Endodermal cell (in vitro differentiated cells): ENCODE results near the gene GNAT1. TPM values are rescaled to one million over a fixed set of nuclear protein-coding genes. Genes with fewer than 3 reads are reported as not detected.
"Not testable (repeated sequence)": the region's sequence is repeated elsewhere in the genome, so short reads cannot be mapped to it uniquely, and the experiment has no call there.

Experiments used
- DNase-seq: peaks from one replicate; pipeline ENCODE4 v3.0.0-alpha.2; 2017
- H3K27ac ChIP-seq: 2 replicates; pipeline ENCODE4 v1.5.1; 2013; ENCODE audit warnings: mild to moderate bottlenecking, low read depth, low read length, moderate library complexity
- H3K27me3 ChIP-seq: 2 replicates; pipeline ENCODE4 v1.6.1; 2013; ENCODE audit warnings: mild to moderate bottlenecking, low read length, moderate library complexity; ENCODE audit not compliant: insufficient read depth, control insufficient read depth, poor library complexity, severe bottlenecking
- H3K36me3 ChIP-seq: 2 replicates; pipeline ENCODE4 v1.7.0; 2013; ENCODE audit warnings: mild to moderate bottlenecking, low read length, moderate library complexity; ENCODE audit not compliant: control insufficient read depth, insufficient read depth
- H3K4me1 ChIP-seq: one replicate; pipeline ENCODE4 v1.7.0; 2013; ENCODE audit warnings: low read length; ENCODE audit not compliant: control insufficient read depth, insufficient read depth
- H3K4me3 ChIP-seq: 2 replicates; pipeline ENCODE4 v1.5.1; 2013; ENCODE audit warnings: mild to moderate bottlenecking, low read length, moderate library complexity
- H3K9ac ChIP-seq: 2 replicates; pipeline ENCODE4 v1.6.1; 2013; ENCODE audit warnings: mild to moderate bottlenecking, low read length, moderate library complexity; ENCODE audit not compliant: poor library complexity, severe bottlenecking; ENCODE audit errors: extremely low read depth
- H3K9me3 ChIP-seq: 2 replicates; pipeline ENCODE4 v1.6.1; 2013; ENCODE audit warnings: mild to moderate bottlenecking, low read length, moderate library complexity; ENCODE audit not compliant: control insufficient read depth
- H3K27ac Mint-ChIP-seq: 2 replicates; pipeline ENCODE4 v1.8.0; 2020; ENCODE audit warnings: mixed read lengths
- H3K27me3 Mint-ChIP-seq: 2 replicates; pipeline ENCODE4 v1.8.0; 2021; ENCODE audit warnings: mild to moderate bottlenecking, mixed read lengths; ENCODE audit not compliant: insufficient read depth
- H3K36me3 Mint-ChIP-seq: 2 replicates; pipeline ENCODE4 v1.8.0; 2020; ENCODE audit warnings: low read depth, mixed read lengths
- H3K4me1 Mint-ChIP-seq: 2 replicates; pipeline ENCODE4 v1.8.0; 2020; ENCODE audit warnings: mixed read lengths
- H3K4me3 Mint-ChIP-seq: 2 replicates; pipeline ENCODE4 v1.8.0; 2020; ENCODE audit warnings: mild to moderate bottlenecking, moderate library complexity, mixed read lengths
- H3K9me3 Mint-ChIP-seq: 2 replicates; pipeline ENCODE4 v1.8.0; 2020; ENCODE audit warnings: mild to moderate bottlenecking, mixed read lengths
- WGBS, 2 experiments: methylation state at CpG; one replicate each; pipeline versions ENCODE4 v1.1.5 to v1.1.7; 2013; ENCODE audit warnings: missing lambda C conversion rate in 2 of 2, mixed read lengths in 1 of 2; ENCODE audit not compliant: insufficient coverage in 1 of 2, insufficient read length in 1 of 2; 5-methylcytosine and 5-hydroxymethylcytosine counted together
- total RNA-seq, 2 donors: library from RNA; stranded (reverse); fragmentation: NEBNext Ultra II Directional in 1 of 2; extraction: Animal tissue kit (Norgen Biotek cat#: 25700) in 1 of 2; gene quantifications; 2 replicates in 1 of 2; 3 replicates in 1 of 2; pipeline ENCODE4 v1.2.1, GENCODE V29; 2021
- TF ChIP-seq, protein P1 (sequence below): fragments of 200-600 bp; sonication (generic); conservative IDR thresholded peaks from 2 replicates; pipeline ENCODE4 v1.5.0; 2021; ENCODE audit warnings: antibody characterized with exemption, mild to moderate bottlenecking

Gene GNAT1
- total RNA-seq, 2 donors from 2014 or later = 0.42 to 1.2 TPM

DNA sequence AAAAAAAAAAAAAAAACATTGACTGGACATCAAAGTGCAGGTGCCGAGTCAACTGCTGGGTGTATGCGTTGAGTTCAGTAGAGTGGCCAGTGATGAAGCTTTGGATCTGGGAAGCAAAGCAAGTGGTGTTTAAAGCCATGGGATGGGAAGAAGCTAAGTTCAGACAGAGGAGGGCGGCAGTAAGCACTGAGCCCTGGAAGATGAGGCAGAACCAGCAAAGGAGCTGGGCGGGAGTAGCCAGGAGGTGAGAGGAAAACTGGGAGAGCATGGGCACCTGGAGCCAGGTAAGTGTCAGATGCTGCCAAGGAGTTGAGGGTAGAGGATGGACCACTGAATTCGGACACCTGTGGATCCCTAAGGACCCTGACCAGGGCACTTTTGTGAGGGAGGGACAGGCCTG is 33.2 kb downstream of the GNAT1 start:
- H3K36me3 ChIP-seq = no peaks in the 10 kb centered on the region
- no peak overlapping the region for H3K9ac ChIP-seq
- Mint-ChIP-seq H3K27ac (no peak overlapping the region), H3K4me3 (no peak overlapping the region), H3K9me3 (no peaks in the 10 kb centered on the region), H3K36me3 (no peaks in the 10 kb centered on the region), H3K4me1 (peaks cover 13% of the 10 kb centered on the region), H3K27me3 (peaks cover 27% of the 10 kb centered on the region)
- WGBS, 2 experiments = 71 to 87% methylated on average over 5 of the region's 5 CpGs
- no peaks in the 10 kb centered on the region for H3K4me1 ChIP-seq
- no peak overlapping the region for H3K4me3 ChIP-seq
- TF ChIP-seq, protein P1, sequence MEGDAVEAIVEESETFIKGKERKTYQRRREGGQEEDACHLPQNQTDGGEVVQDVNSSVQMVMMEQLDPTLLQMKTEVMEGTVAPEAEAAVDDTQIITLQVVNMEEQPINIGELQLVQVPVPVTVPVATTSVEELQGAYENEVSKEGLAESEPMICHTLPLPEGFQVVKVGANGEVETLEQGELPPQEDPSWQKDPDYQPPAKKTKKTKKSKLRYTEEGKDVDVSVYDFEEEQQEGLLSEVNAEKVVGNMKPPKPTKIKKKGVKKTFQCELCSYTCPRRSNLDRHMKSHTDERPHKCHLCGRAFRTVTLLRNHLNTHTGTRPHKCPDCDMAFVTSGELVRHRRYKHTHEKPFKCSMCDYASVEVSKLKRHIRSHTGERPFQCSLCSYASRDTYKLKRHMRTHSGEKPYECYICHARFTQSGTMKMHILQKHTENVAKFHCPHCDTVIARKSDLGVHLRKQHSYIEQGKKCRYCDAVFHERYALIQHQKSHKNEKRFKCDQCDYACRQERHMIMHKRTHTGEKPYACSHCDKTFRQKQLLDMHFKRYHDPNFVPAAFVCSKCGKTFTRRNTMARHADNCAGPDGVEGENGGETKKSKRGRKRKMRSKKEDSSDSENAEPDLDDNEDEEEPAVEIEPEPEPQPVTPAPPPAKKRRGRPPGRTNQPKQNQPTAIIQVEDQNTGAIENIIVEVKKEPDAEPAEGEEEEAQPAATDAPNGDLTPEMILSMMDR = peak; percentile 43
- peak; percentile 67 for DNase-seq
- H3K9me3 ChIP-seq = no peaks in the 10 kb centered on the region
- H3K27me3 ChIP-seq = no peaks in the 10 kb centered on the region
- no peak overlapping the region for H3K27ac ChIP-seq

DNA sequence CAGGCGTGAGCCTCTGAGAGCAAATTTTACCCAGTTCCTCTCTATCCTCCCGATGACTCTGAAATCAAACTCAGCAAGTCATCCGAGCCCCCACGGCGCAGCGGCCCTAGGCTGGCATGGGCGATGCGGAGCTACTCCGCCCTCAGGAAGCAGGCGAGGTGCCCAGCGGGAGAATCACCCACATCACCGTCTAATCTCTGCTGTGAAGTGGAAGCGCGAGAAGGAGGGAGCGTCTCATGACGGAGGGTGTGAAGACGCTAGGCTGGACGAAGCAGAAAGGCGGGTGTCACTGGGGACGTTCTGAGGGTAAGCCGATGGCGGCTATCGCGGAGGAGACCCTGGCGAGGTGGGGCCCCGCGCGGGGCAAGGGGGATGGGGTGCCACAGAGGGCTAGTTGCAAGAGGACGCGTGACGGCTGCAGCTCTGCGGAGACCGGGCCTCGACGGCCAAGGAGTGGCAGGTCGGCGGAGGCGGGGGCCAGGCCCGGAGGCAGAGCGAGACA is 35.5 kb downstream of the GNAT1 start:
- Mint-ChIP-seq H3K27ac (peak overlapping the region; percentile 79), H3K9me3 (no peaks in the 10 kb centered on the region), H3K4me1 (peaks cover 13% of the 10 kb centered on the region), H3K4me3 (peak overlapping the region; percentile 74), H3K27me3 (peaks cover 27% of the 10 kb centered on the region), H3K36me3 (no peaks in the 10 kb centered on the region)
- WGBS, 2 experiments = 4 to 6% methylated on average over 33 to 40 of the region's 40 CpGs
- Histone ChIP-seq H3K36me3 (no peaks in the 10 kb centered on the region), H3K27me3 (no peaks in the 10 kb centered on the region), H3K9me3 (no peaks in the 10 kb centered on the region), H3K9ac (peak overlapping the region; percentile 11), H3K4me1 (no peaks in the 10 kb centered on the region), H3K27ac (peak overlapping the region; percentile 22), H3K4me3 (peak overlapping the region; percentile 86)
- TF ChIP-seq, protein P1 = no peak
- DNase-seq = no peak

DNA sequence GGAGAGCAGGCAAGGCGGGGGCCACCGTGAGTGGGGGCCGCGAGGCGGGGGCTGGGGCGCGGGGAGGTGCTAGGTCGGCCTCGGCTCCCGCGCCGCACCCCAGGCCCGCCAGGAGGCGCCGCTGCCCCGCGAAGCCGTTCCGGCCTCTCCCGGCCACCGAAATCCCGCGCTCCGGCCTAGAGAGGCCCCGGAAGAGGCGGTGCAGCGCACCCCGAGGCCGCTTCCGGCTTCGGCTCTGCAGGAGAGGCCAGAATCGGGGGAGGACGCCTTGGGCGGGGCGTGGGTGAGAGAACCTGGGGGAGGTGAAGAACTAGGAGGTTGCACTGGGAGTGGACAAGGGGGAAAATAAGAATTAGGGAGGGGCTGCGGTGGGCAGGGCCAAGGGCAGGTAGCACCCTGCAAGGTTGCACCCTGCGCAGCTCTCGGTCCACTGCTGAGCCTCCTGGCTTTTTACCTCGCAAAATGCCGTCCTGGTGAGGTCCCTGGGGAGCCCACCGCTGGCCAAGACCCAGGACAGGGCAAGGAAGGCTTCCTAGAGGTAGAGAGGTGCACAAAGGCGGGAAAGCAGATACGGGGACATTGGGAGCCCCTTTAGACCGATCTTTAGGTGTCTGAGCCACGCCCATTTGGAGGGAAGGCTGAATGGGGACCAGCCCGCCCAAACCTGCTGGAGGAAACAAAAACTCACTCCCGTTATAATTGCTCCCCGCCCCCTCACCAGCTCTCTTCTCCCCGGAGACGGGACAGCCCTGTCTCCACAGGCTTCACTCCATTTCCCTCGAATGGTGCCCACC is 36.2 kb downstream of the GNAT1 start:
- H3K27ac Mint-ChIP-seq = peak overlapping the region; percentile 93
- TF ChIP-seq, protein P1 = peak; percentile 94

DNA sequence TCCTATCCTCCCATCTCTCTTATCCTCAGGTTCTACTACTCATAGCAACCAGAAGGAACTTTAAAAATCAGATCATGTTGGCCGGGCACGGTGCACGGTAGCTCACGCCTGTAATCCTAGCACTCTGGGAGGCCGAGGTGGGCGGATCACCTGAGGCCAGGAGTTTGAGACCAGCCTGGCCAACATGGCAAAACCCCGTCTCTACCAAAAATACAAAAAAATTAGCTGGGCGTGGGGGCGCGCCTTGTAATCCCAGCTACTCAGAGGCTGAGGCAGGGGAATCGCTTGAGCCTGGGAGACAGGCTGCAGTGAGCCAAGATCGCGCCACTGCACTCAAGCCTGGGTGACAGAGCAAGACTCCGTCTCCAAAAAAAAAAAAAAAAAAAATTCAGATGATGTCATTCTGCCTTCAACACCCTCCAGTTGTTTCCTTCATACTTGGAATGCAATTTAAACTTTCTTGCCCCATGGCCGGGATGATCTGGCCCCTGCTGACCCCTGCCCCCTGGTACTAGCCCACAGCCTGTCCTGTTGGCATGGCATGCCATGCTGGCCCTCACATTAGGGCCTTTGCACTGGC is 36.9 kb downstream of the GNAT1 start:
- not testable (repeated sequence) for DNase-seq, H3K9me3 Mint-ChIP-seq, H3K36me3 ChIP-seq, H3K4me1 ChIP-seq, H3K9me3 ChIP-seq, H3K27me3 ChIP-seq, H3K36me3 Mint-ChIP-seq, H3K27ac ChIP-seq
- Mint-ChIP-seq H3K27me3 (peaks cover 27% of the 10 kb centered on the region), H3K4me3 (peak overlapping the region; percentile 74), H3K4me1 (peaks cover 15% of the 10 kb centered on the region), H3K27ac (peak overlapping the region; percentile 93)
- peak overlapping the region; percentile 86 for H3K4me3 ChIP-seq
- whole genome bisulfite sequencing, 2 experiments = 46 to 64% methylated on average over 5 to 15 of the region's 15 CpGs
- peak overlapping the region; percentile 52 for H3K9ac ChIP-seq

More for the DNA sequence above, 36.2 kb downstream of the GNAT1 start:
- peak; percentile 97 for DNase-seq
- Histone ChIP-seq H3K9me3 (no peaks in the 10 kb centered on the region), H3K4me3 (peak overlapping the region; percentile 86), H3K9ac (peak overlapping the region; percentile 52), H3K36me3 (no peaks in the 10 kb centered on the region), H3K27ac (peak overlapping the region; percentile 81), H3K27me3 (no peaks in the 10 kb centered on the region), H3K4me1 (no peaks in the 10 kb centered on the region)
- H3K4me3 Mint-ChIP-seq = peak overlapping the region; percentile 74
- no peaks in the 10 kb centered on the region for H3K36me3 Mint-ChIP-seq
- peaks cover 13% of the 10 kb centered on the region for H3K4me1 Mint-ChIP-seq
- no peaks in the 10 kb centered on the region for H3K9me3 Mint-ChIP-seq
- WGBS, 2 experiments = 0% methylated on average over 6 to 51 of the region's 51 CpGs
- H3K27me3 Mint-ChIP-seq = peaks cover 27% of the 10 kb centered on the region
